GM12878 (cell line): ENCODE data around the gene B4GALT5. TPM values are rescaled to one million over a fixed set of nuclear protein-coding genes. Genes with fewer than 3 reads are reported as not detected.

Experiments used
- ATAC-seq: fragments of 200-7000 bp; cut with Tn5 transposase; 3 replicates; pipeline ENCODE4 v1.9.1; 2020; ENCODE audit warnings: mild to moderate bottlenecking, moderate library complexity
- BruUV-seq: library from RNA; stranded (reverse); fragments of 400-500 nt; replicated peaks from 2 replicates; lab custom pipeline; 2021; lab: Mats Ljungman, UMichigan
- CTCF ChIA-PET: fragments of 300-600 bp; sonication (Branson Sonifier 250); formaldehyde crosslinking; extraction: SDS; loops from one replicate; lab custom pipeline; 2021; ENCODE audit warnings: inconsistent platforms; lab: Yijun Ruan, JAX
- POLR2A ChIA-PET: fragments of 350-600 bp; formaldehyde crosslinking; extraction: SDS; loops from one replicate; lab custom pipeline; 2021; ENCODE audit warnings: inconsistent platforms; lab: Charles Lee
- RAD21 ChIA-PET: fragments of 300-600 bp; sonication (Branson Sonifier 250); formaldehyde crosslinking; loops from one replicate; lab custom pipeline; 2023; ENCODE audit warnings: antibody characterized with exemption; ENCODE audit not compliant: unreplicated experiment; lab: Charles Lee
- SMC1A ChIA-PET: fragments of 300-600 bp; sonication (Branson Sonifier 250); formaldehyde crosslinking; loops from one replicate; lab custom pipeline; 2023; ENCODE audit not compliant: unreplicated experiment, uncharacterized antibody; lab: Charles Lee
- DNase-seq: peaks from one replicate; pipeline ENCODE4 v3.0.0-alpha.2; 2011; ENCODE audit warnings: low read depth, low spot score
- FAIRE-seq: peaks from 3 replicates; lab custom pipeline; 2011; peaks lifted over from hg19 to GRCh38; lab: Jason Lieb, UNC
- H2AFZ ChIP-seq: 2 replicates; pipeline ENCODE4 v1.6.0; 2011; ENCODE audit warnings: low read depth, low read length, control low read depth; ENCODE audit not compliant: control insufficient read depth
- H3K27ac ChIP-seq: 2 replicates; pipeline ENCODE4 v1.5.1; 2011; ENCODE audit warnings: control low read depth; ENCODE audit not compliant: control insufficient read depth, insufficient read depth
- H3K27me3 ChIP-seq, 2 experiments: replicated peaks in 1 of 2; 2 replicates each; pipeline versions ENCODE4 v1.6.0 to v1.6.1; 2011; ENCODE audit warnings: low read length in 1 of 2; ENCODE audit not compliant: control insufficient read depth in 2 of 2, insufficient read depth in 2 of 2
- H3K36me3 ChIP-seq, 2 experiments: 2 replicates each; pipeline ENCODE4 v1.5.1; 2011; ENCODE audit warnings: low read length in 1 of 2; ENCODE audit not compliant: control insufficient read depth in 2 of 2, insufficient read depth in 2 of 2
- H3K4me1 ChIP-seq: 2 replicates; pipeline ENCODE4 v1.6.1; 2011; ENCODE audit warnings: mild to moderate bottlenecking, low read length, moderate library complexity, mixed read lengths; ENCODE audit not compliant: control insufficient read depth, insufficient read depth
- H3K4me2 ChIP-seq: 2 replicates; pipeline ENCODE4 v1.6.0; 2011; ENCODE audit warnings: control low read depth; ENCODE audit not compliant: control insufficient read depth, insufficient read depth
- H3K4me3 ChIP-seq: fragments of 200-600 bp; sonication (generic); 2 replicates; pipeline ENCODE4 v1.5.1; 2016
- H3K79me2 ChIP-seq: 2 replicates; pipeline ENCODE4 v1.6.0; 2011; ENCODE audit warnings: low read length; ENCODE audit not compliant: control insufficient read depth, insufficient read depth
- H3K9ac ChIP-seq: 2 replicates; pipeline ENCODE4 v1.8.0; 2011; ENCODE audit warnings: low read length, control low read depth, mixed read lengths; ENCODE audit not compliant: control insufficient read depth, insufficient read depth
- H3K9me3 ChIP-seq: replicated peaks from 3 replicates; pipeline ENCODE4 v1.5.1; 2011; ENCODE audit warnings: mild to moderate bottlenecking, low read length; ENCODE audit not compliant: control insufficient read depth, insufficient read depth
- H4K20me1 ChIP-seq: 2 replicates; pipeline ENCODE4 v1.6.0; 2011; ENCODE audit not compliant: control insufficient read depth, insufficient read depth
- BRCA1 ChIP-seq: IDR thresholded peaks from 2 replicates; pipeline ENCODE4 v1.6.1; 2011; ENCODE audit warnings: low read depth, low read length, improper control_type of control experiment
- CEBPB ChIP-seq, 2 experiments: fragments of 150-350 bp in 1 of 2; IDR thresholded peaks; 2 replicates each; pipeline ENCODE4 v1.6.1; 2012 to 2014; ENCODE audit warnings: low read depth in 2 of 2, low read length in 2 of 2, borderline replicate concordance in 1 of 2, inconsistent platforms in 1 of 2
- CHD2 ChIP-seq: IDR thresholded peaks from 2 replicates; pipeline ENCODE4 v1.6.1; 2011; ENCODE audit warnings: low read depth, low read length, improper control_type of control experiment, borderline replicate concordance
- FOXM1 ChIP-seq: IDR thresholded peaks from 2 replicates; pipeline ENCODE4 v1.6.1; 2012; ENCODE audit warnings: low read depth, mild to moderate bottlenecking, inconsistent platforms, low read length, moderate library complexity
- RAD51 ChIP-seq: fragments of 450-650 bp; IDR thresholded peaks from 2 replicates; pipeline ENCODE4 v1.6.1; 2016; ENCODE audit warnings: moderate library complexity, mild to moderate bottlenecking, inconsistent platforms
- RELB ChIP-seq: fragments of 450-650 bp; IDR thresholded peaks from 2 replicates; pipeline ENCODE4 v1.6.1; 2017; ENCODE audit warnings: low read depth, mild to moderate bottlenecking, moderate library complexity
- RFX5 ChIP-seq: IDR thresholded peaks from 2 replicates; pipeline ENCODE4 v1.6.1; 2011; ENCODE audit warnings: low read depth, low read length, improper control_type of control experiment
- RUNX3 ChIP-seq: IDR thresholded peaks from 2 replicates; pipeline ENCODE4 v1.6.1; 2012; ENCODE audit warnings: low read length, inconsistent platforms
- ZNF384 ChIP-seq: IDR thresholded peaks from 2 replicates; pipeline ENCODE4 v1.6.1; 2012; ENCODE audit warnings: low read depth, mild to moderate bottlenecking, low read length, improper control_type of control experiment, borderline replicate concordance
- WGBS: methylation state at CpG from one replicate; pipeline ENCODE4 v1.1.6; 2016; ENCODE audit warnings: low lambda C conversion rate; ENCODE audit not compliant: insufficient replicate concordance, insufficient coverage; ENCODE audit errors: missing lambda C conversion rate; 5-methylcytosine and 5-hydroxymethylcytosine counted together
- in situ Hi-C: fragments of 300-500 bp; cut with MboI; formaldehyde crosslinking; loops from 9 replicates; pipeline ENCODE4 v1.14.3; 2018; ENCODE audit warnings: mixed read lengths
- intact Hi-C: fragments of 100-400 bp; cut with micrococcal nuclease; formaldehyde crosslinking; loops from one replicate; pipeline ENCODE4 v1.14.2; 2022; ENCODE audit not compliant: unreplicated experiment
- polyA plus RNA-seq, 11 experiments: library from polyadenylated mRNA; depleted of rRNA in 4 of 11; unstranded in 6 of 11; stranded (reverse) in 5 of 11; fragments of >200 nt; fragmentation: Nextera tagmentation in 4 of 11; fragmentation: Illumina TruSeq in 1 of 11; extraction: Ambion mirVana in 4 of 11; extraction: Trizol in 1 of 11; gene quantifications; 1 replicate in 1 of 11; 2 replicates in 10 of 11; pipeline versions ENCODE4 v1.2.1 to v1.2.3, GENCODE V29; 2011 to 2016; ENCODE audit warnings: inconsistent platforms in 2 of 11, missing spikeins in 2 of 11, low read depth in 1 of 11
- total RNA-seq, 4 experiments: library from RNA; depleted of rRNA in 3 of 4; stranded (reverse); fragments of >200 nt in 3 of 4; fragmentation: Illumina TruSeq in 1 of 4; extraction: Trizol in 1 of 4; gene quantifications; 2 replicates each; pipeline versions ENCODE4 v1.2.1 to v1.2.3, GENCODE V29; 2013 to 2021
- TF ChIP-seq, protein P1 (sequence below): fragments of 450-650 bp; IDR thresholded peaks from 2 replicates; pipeline ENCODE4 v1.6.1; 2017; ENCODE audit warnings: antibody characterized with exemption, mild to moderate bottlenecking, moderate library complexity

B4GALT5 gene
- total and polyA plus RNA-seq, 10 of the 15 experiments (the other 5 are each of a cell fraction or from before 2014, with no cell fraction given), result 2.0 to 55.5 (median 20.2) TPM

DNA sequence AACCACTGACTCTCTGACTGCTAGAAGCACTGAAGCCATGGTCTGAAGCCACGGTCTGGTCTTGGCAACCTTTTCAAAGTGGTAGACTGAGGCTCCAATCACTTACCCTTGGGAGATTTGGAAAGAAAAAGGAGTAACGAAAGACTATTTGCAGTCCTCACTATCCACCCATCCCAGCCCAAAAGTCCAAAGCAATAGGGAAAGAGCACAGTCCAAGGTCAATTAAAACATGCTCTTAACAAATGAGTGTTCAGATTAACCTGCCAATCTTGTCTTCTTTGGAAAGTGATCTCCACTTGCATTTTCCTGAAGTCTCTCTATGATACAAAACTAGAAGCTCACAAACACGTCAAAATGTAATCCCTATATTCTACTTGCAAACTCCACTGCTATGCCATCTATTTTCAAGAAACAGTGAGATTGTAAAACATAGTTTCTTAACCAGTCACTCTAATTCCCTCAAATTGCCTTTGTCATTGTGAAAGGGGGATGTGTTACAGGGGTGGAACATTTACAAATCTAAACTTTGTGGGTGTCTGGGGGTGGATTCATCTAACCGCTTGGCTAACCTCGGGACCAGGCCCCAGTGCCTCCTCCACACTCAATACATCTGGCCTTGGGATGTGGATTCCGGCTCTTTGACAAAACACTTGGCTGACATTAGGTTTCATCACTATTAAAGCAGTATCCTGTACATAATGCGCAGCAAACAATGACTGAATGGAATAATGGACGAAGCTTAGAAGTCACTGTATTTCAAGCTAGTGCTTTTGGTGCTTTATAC, 56.4 kb downstream of the B4GALT5 start:
- H3K4me1 ChIP-seq, result peaks cover 37% of the 10 kb centered on the region
- H3K27me3 ChIP-seq, result no peaks in the 10 kb centered on the region
- no peak overlapping the region for H3K4me3 ChIP-seq
- in situ Hi-C loops, result no loop called here
- intact Hi-C loops, result no loop called here
- ATAC-seq, result no peak
- H4K20me1 ChIP-seq, result no peaks in the 10 kb centered on the region; the same call in 1 of the 2 replicates
- H3K4me2 ChIP-seq, result peak overlapping the region; percentile 17; the same call in 1 of the 2 replicates
- POLR2A ChIA-PET, result interaction anchor here (1.3 kb wide), 1 partner anchor 10 kb away, joined by 3 read pairs; no protein-coding TSS in a partner anchor
- TF ChIP-seq RUNX3 (peak; percentile 55; the same call in 1 of the 2 replicates), BRCA1 (no peak)
- TF ChIP-seq, all 136 proteins: peak for 1
- FAIRE-seq (no peak), DNase-seq (no peak)
- H3K27ac ChIP-seq, result peak overlapping the region; percentile 6; the same call in 1 of the 2 replicates
- ChIA-PET SMC1A (interaction anchor here (0.6 to 2.8 kb wide), 10 partner anchors 11 to 902 kb away, joined by 3 to 10 read pairs (median 4); no protein-coding TSS in a partner anchor), RAD21 (interaction anchor here (1.2 to 2.3 kb wide), 3 partner anchors 11 to 46 kb away, joined by 3 to 15 read pairs (median 3); no protein-coding TSS in a partner anchor), CTCF (interaction anchor here (0.6 to 1.9 kb wide), 6 partner anchors 15 to 231 kb away, joined by 3 to 11 read pairs (median 3); no protein-coding TSS in a partner anchor)
- H3K79me2 ChIP-seq, result peaks cover 51% of the 10 kb centered on the region
- no peak overlapping the region for H2AFZ ChIP-seq
- H3K9me3 ChIP-seq, result no peaks in the 10 kb centered on the region
- WGBS, result 86% methylated on average over 8 of the region's 8 CpGs
- no peak overlapping the region for H3K9ac ChIP-seq
- BruUV-seq, result no TSS peak
- peaks cover 13 to 22% of the 10 kb centered on the region in 2 experiments for H3K36me3 ChIP-seq

GRCh38 chr20:49656304-49656703, 57.4 kb downstream of the B4GALT5 start:
- ChIA-PET CTCF (interaction anchor here (1.4 kb wide), 1 partner anchor 190 kb away, joined by 3 read pairs; no protein-coding TSS in a partner anchor), RAD21 (interaction anchor here (1.2 kb wide), 1 partner anchor 12 kb away, joined by 3 read pairs; no protein-coding TSS in a partner anchor), POLR2A (interaction anchor here (0.6 to 0.7 kb wide), 3 partner anchors 23 to 189 kb away, joined by 3 to 4 read pairs (median 3); no protein-coding TSS in a partner anchor), SMC1A (interaction anchor here (0.8 to 1.5 kb wide), 3 partner anchors 58 to 192 kb away, joined by 3 to 4 read pairs (median 4); no protein-coding TSS in a partner anchor)
- DNase-seq (no peak), ATAC-seq (no peak), FAIRE-seq (no peak)
- no TSS peak for BruUV-seq
- no peaks in the 10 kb centered on the region for H3K9me3 ChIP-seq
- H3K27me3 ChIP-seq, result no peaks in the 10 kb centered on the region
- H4K20me1 ChIP-seq, result no peaks in the 10 kb centered on the region; the same call in 1 of the 2 replicates
- WGBS, result 81% methylated on average over 7 of the region's 7 CpGs
- no peak overlapping the region for H3K4me2 ChIP-seq
- peaks cover 13 to 23% of the 10 kb centered on the region in 2 experiments for H3K36me3 ChIP-seq
- H3K4me1 ChIP-seq, result peaks cover 27% of the 10 kb centered on the region
- peaks cover 41% of the 10 kb centered on the region for H3K79me2 ChIP-seq
- in situ Hi-C loops (no loop called here), intact Hi-C loops (no loop called here)
- no peak overlapping the region for H2AFZ ChIP-seq
- no peak overlapping the region for H3K27ac ChIP-seq
- H3K4me3 ChIP-seq, result no peak overlapping the region
- no peak overlapping the region for H3K9ac ChIP-seq
- TF ChIP-seq FOXM1 (no peak), RAD51 (no peak), CHD2 (no peak), RFX5 (no peak), CEBPB (IDR thresholded peaks at IDR 0.05; ENCODE audit: borderline replicate concordance in 1 of 2, low read depth in 2 of 2, low read length in 2 of 2) (no peak), RELB (no peak), ZNF384 (no peak)
- TF ChIP-seq, protein P1, sequence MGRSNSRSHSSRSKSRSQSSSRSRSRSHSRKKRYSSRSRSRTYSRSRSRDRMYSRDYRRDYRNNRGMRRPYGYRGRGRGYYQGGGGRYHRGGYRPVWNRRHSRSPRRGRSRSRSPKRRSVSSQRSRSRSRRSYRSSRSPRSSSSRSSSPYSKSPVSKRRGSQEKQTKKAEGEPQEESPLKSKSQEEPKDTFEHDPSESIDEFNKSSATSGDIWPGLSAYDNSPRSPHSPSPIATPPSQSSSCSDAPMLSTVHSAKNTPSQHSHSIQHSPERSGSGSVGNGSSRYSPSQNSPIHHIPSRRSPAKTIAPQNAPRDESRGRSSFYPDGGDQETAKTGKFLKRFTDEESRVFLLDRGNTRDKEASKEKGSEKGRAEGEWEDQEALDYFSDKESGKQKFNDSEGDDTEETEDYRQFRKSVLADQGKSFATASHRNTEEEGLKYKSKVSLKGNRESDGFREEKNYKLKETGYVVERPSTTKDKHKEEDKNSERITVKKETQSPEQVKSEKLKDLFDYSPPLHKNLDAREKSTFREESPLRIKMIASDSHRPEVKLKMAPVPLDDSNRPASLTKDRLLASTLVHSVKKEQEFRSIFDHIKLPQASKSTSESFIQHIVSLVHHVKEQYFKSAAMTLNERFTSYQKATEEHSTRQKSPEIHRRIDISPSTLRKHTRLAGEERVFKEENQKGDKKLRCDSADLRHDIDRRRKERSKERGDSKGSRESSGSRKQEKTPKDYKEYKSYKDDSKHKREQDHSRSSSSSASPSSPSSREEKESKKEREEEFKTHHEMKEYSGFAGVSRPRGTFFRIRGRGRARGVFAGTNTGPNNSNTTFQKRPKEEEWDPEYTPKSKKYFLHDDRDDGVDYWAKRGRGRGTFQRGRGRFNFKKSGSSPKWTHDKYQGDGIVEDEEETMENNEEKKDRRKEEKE, result no peak
